GM19467 (cell line): ENCODE results near the gene CDYL2.
"Not testable (repeated sequence)": the region's sequence is repeated elsewhere in the genome, so short reads cannot be mapped to it uniquely, and the experiment has no call there.

Experiments
- ATAC-seq: cut with Tn5 transposase; IDR thresholded peaks from one replicate; pipeline ENCODE4 v1.9.1; 2021; ENCODE audit warnings: mild to moderate bottlenecking, moderate library complexity; ENCODE audit not compliant: unreplicated experiment

The CDYL2 gene

DNA sequence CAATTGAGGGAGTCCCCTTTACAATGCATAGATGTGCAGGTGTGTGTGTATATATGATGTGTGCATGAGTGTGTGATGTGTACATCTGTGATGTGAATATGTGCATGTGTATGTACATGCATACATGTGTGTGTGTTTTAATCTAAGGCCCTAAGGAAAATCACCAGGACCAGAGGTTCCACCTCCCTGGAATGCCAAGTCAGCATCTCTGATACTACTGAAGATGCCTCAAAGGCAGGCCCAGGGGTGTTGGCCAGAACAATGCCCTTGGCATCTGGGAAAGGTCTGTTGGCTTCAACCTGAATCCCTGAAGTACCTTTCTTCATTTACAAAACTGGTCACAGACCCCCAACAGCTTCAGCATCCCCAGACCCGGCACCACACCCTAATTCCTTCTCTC, 129.5 kb downstream of the CDYL2 start:
- ATAC-seq, result no peak

DNA sequence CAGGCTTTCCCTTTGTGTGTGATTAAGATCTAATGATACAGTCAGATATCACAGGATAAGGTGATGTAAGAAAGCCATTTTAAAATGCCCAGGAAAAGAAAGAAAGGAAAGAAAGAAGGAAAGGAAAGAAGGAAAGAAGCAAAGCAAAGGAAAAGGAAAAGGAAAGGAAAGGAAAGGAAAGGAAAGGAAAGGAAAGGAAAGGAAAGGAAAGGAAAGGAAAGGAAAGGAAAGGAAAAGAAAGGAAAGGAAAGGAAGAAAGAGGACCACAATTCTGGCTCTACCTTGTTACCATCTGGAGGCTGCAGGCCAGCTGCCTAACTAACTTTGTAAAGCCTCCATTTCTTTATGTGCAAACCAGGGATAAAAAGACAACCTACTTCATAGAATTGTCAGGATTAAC, 132.0 kb downstream of the CDYL2 start:
- ATAC-seq, result no peak

DNA sequence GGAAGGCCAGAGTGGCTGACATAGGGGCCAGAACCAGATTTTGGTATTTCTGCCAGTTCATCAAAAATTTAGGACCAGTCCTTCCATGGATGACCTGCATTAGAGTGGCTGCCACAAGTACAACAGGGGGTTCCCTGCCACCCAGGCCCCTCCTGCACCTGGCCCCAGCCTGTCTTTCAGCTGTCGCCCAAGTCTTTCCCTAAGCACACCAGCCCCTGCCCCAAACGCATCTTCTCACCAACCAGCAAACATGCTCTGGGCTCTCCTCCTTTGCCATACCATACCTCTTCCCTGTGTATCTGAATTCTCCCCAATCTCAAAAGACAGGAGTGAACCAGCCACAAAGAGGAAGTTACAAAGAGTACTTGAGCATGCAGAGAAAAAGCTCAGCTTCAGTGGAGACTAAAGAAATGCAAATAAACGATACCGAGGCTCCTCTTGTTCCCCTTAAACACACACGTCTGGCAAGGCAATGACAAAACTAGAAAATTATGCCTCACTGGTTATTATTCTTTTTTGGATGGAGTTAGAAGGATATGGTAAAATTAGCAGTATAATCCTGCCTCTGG, 133.0 kb downstream of the CDYL2 start:
- ATAC-seq, result no peak

DNA sequence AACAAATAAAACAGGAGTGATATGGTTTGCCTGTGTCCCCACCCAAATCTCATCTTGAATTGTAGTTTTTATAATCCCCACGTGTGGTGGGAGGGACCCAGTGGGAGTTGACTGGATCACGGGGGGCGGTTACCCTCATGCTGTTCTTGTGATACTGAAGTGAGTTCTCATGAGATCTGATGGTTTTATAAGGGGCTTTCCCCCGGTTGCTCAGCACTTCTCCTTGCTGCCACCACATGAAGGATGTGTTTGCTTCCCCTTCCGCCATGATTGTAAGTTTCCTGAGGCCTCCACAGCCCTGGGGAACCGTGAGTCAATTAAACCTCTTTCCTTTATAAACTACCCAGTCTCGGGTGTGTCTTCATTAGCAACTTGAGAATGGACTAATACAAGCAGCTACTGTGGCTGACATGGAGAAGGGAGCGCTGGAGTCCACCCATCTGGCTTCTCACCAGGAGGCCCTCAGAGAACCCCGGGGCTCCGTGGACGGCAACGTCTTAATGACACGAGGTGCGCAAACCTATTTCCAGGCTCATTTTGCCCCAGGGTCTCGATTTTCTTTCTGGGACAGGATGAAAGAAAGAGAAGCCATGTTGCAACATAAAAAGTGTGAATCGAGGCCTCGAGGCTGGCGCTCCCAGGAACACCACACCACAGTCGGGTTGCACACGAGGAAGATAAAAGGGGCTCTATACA, 134.1 kb downstream of the CDYL2 start:
- no peak for ATAC-seq

DNA sequence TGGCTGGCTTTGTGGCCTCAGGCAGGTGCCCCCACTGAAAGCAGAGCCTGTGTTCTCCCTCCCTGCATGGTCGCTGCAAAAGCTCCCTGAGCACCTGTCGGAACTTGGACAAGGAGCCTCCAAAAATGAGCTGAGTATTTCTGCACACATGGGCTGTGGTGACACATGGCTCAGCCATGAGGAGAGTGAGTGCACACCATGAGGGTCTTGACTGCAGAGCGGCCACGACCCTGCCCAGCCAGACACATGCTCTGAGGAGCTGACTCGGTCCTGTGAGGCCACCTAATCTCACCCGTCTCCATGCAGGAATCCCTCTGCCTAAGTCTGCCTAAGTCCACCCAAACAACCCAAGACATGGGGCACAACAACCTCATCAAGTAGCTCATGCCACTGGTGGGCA, 134.7 kb downstream of the CDYL2 start:
- ATAC-seq, result no peak

DNA sequence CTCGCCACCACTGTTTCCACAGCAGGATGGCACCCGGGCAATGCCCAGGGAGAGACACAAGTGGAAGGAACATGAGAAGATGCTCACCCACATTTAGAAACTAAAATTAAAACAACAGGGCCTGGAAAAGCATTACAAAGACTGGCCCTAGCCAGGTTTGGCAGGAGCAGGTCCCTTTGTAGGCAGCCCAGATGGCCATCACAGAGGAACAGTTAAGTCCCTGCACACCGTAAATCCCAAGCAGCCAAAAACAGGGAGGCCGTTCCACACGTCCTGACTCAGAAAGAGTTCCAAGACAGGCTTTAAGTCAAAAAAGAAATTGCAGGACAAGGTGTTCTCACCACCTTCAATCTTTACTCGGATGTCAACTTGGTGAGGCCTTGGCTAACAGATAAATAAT, 136.5 kb downstream of the CDYL2 start:
- ATAC-seq, result no peak

DNA sequence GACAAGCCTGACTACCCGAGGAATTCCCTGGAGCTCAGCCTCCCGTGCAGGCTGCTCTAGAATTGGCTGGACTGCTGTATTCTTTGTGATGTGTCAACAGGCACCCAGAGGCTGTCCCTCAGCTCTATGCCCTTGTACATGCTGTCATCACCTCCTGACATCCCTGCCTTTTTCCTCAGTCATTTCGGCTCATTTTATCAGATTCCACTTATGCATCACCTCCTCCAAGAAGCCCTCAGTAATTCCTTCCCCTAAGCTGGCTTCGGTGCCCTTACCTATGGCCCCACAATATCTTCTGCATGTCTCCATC, 137.2 kb downstream of the CDYL2 start:
- ATAC-seq, result no peak

DNA sequence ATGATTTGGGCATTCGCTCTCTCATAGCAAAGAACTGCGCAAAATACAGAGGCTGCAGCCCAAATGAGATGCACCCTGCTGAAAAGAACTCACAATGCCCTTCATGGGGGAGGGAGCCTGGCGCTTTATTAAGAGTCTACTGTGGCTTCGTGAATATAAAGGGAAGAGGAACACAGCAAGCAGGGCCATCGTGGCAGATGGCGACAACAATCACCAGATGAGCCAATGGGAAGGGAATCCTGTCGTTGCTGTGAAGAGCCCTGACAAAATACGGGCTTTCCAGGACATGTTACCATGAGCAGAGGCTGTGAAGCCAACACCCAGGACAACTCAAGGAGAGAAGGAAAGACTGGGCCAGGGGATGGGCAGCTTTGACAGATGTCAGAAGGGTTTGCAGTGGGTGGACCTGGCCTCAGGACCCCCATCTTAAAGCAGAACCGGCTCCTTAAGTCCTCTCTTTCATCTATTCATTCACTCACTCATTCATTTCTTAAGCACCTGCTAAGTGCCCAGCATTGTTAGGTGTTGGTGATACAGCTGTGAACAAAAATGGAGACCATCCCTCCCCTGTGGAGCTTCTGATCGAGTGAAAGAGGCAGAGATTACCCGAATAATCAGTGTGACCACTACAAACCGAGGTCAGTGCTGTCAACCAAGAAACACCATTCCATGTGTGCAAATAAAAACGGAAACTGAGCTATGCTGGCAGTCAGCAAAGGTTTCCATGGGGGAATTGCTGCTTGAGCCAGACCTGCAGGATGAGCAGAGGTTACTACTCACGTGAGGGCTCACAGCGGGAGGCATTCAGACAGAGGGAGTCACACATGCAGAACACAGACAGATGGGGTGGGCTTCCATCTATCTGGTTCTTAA, 137.8 kb downstream of the CDYL2 start:
- ATAC-seq, result no peak

DNA sequence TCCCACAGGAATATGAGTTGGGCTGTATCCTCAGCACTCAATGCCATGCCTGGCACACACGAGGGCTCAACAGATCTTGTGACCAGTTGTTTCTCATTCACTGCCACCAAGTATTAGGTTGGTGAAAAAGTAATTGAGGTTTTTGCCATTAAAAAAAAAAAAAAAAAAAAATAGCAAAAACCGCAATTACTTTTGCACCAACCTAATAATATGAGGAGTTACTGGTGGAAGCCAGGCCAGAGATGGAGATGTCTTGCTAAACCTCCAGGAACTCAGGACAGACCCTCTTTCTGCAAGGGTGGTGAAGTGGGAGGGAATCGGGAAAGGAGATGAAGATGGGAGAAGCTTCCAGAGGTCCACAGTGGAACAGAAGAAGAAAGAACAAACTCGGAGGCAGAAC, 139.0 kb downstream of the CDYL2 start:
- no peak for ATAC-seq

DNA sequence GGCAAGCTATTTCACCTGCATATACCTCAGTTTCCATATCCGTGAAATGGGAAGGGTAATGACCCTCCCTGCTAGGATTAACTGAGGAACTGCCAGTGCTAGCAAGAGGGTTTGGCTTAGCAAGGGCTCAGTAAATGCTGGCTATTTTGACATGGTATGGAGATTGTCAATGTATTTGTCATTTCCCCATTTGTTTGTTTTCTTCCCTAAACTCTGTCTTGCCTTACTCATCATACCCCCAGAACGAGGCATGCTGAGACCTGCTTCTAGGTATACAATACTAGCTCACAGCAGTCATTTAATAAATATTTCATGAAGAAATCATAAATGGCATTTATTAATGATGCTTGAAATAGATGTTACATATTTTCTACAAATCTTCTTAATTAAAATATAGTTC, 139.6 kb downstream of the CDYL2 start:
- no peak for ATAC-seq

DNA sequence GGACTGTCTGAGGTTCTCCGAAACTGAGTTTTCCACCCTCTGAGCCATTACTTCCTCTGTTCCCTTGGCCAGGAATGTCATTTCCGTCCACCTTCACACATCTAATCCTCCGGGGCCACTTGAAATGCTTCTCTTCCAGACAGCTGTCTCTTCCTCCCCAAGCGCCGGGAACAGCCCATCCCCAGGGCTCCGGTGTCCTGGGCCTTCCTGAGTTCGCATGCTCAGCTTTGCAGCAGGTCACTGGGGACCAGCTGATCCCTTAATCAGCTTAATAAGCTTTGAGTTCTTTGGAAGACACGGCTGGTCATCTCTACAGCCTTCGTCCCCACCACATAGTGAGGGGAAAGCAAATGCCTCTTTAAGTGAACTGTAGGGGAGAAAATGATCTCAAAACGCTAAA, 140.2 kb downstream of the CDYL2 start:
- no peak for ATAC-seq

DNA sequence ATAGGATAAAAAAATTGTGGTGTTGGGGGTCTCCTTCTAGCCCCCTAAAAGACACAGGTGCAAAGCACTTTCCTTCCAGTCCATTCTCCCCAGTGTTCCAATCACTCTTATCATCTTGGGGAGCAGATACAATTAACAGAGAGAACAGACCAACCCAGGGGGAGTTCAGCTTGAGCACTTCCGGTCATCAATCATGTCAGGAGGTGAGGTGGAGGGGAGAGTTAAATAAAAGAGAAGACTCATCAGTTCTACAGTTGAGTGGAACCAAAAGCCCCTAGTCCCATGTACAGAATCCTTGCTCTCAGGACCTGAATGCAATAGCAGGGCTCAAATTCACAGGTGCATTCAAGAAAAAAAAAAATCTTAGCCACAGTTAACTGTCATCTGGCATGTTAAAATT, 141.3 kb downstream of the CDYL2 start:
- ATAC-seq, result no peak

DNA sequence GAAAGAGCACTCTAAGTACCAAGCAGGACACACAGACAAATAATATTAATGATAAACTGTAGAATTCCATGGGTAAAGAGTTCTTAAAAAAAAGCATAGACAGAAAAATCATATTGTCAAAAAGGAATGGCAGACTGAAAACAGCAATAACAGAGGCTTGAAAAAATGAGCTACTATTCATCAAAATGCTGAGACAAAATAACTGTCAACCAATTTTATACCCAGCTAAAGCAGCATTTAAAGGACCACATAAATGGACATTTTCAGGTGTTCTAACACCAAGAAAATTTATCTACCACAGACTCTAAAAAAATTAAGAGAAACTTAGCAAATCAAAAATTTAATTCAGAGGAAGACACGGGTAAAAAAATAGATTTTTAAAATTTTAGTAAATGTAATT, 144.5 kb downstream of the CDYL2 start:
- ATAC-seq, result no peak

DNA sequence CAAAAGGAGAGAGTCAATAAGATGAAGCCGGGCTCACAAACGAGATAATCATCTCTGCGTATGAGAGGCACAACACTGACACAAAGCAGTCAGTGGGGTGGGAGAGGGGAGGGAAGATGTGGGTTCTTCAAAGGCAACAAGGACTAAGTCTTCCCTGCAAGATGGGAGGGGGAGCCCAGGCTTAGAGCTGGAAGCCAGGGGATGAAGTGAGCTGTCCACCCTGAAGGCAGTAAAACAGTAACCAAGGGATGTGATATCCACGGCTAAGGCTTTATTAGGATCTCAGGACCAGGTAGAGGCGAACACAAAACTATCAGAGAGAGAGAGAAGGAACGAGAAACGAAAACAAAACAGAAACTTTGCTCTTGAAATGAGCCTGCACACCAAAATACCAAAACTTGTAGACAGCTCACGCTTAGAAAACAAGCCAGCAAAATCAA, 147.7 kb downstream of the CDYL2 start:
- ATAC-seq, result peak; percentile 94

DNA sequence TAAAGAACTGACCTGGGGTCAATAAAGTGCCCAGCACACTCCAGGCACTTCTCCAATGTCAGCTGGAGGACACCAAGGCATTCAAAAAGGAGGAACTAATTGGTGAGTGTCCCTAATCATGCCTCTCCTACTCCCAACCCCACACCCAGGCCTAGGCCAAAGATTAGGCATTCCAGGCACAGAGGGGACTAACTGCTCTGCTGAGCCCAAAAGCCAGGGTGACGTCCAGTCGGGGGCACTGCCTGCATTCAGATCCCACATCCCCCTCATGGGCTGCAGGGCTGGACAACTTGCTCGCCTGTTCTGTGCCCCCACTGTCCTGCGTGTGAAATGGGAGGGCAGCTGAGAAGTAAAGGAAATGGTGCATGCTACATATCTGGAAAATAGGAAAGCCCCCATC, 148.2 kb downstream of the CDYL2 start:
- ATAC-seq, result no peak

DNA sequence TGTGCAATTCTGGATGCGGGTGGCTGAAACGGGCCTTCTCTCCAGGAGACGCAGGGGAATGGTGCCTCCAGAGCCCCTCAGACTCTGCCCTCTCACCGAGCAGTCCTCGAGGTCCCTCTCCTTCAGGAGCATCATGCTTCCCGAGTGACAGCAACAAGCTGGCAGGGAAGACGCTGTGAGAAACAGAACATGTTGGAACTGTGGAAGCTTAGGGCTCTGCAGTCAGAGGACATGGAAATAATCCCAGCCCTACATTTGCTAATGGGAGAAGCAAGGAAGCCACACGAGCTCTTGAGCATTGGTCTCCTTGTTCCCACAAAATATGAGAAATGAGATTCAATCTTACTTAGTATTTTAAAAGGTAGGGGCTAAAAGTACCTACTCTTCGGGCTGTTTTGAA, 148.6 kb downstream of the CDYL2 start:
- ATAC-seq, result no peak

DNA sequence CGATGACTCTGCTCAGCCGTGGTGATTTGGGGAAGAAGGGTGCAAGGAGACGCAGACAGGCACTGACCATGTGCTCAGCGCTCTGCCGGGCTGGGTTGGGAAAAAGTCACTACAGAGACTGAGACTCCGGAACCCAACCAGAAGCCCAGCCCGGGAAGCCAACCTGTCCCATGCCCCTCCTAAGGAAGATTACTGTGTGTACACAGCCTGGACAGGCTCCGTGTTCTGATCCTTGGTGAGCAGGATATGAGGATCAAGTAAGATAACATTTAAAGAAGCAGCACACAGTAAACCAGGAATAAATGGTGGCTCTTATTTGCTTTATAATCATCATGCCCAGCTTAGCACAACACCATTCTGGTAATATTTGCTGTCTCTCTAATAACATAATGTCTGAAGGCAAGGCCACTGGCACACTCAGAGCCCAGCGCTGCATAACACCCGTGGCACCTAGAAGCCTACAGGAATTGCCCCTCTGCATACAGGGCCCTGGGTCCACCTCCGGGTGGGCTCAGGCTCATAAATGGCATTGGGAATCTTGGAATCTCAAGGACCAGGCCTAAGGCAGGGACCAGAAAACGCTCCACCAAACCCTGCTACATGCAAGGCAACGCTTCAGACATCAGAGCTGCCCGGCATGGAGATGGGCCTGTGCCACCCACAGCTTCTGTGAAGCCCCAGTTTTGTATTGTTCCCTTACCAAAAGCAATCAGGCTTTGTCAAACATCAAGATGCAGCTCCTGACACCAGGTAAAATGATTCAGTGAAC, 150.1 kb downstream of the CDYL2 start:
- no peak for ATAC-seq

DNA sequence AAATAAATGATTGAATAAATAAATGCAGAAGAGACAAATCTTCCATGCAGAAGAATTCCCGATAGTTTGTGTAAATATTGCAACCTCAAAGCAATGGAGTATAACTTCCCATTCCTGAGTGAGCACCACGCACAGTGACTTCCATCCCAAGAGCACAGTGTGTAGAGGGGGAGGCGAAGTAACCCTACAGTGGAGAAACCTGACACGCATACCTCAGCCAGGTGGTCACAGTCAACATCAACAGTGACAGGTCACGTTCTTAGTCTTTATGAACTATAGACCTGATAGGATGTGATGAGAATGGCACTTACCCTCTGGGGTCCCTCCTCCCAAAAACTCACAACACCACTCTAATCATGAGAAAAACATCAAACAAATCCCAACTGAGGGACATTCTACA, 152.0 kb downstream of the CDYL2 start:
- no peak for ATAC-seq

DNA sequence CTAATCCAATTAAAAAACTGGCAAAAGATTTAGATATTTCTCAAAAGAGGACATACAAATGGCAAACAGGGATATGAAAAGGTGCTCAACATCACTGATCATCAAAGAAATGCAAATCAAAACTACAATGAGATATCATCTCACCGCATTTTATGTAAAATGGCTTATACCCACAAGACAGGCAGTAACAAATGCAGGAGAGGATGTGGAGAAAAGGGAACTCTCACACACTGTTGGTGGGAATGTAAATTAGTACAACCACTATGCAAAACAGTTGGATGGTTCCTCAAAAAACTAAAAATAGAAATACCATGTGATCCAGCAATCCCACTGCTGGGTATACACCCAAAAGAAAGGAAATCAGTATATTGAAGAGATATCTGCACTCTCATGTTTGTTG, 154.1 kb downstream of the CDYL2 start:
- ATAC-seq, result not testable (repeated sequence)

DNA sequence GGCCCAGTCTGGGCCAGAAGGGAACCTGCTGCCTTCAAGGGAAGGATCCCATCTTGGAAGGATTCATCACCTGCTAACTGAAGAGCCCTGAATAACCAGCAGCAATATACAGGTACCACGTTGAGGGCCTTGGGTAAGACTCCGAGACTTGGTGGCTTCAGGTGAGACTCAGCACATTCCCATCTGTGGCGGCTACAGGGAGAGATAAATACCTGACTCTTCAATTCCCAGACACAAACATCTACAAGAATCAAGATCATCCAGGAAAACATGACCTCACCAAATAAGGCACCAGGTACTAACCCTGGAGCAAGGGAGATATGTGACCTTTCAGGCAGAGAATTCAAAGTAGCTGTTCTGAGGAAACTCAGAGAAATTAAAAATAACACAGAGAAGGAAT, 164.1 kb downstream of the CDYL2 start:
- no peak for ATAC-seq

DNA sequence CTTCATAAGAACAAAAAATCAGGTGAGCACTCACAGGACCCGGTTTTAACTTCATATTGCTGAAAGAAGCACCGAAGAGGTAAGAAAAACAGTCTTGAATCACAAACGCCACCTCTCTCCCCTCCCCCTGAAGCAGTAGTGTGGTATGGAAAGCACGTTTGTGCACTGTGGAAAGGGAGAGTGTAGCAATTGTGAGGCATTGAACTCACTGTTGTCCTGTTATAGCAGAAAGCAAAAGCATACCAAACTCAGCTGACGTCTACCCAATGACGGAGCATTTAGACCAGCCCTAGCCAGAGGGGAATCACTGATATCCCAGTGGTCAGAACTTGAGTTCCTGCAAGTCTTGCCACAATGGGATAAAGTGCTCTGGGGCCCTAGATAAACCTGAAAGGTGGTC, 164.8 kb downstream of the CDYL2 start:
- ATAC-seq, result no peak

DNA sequence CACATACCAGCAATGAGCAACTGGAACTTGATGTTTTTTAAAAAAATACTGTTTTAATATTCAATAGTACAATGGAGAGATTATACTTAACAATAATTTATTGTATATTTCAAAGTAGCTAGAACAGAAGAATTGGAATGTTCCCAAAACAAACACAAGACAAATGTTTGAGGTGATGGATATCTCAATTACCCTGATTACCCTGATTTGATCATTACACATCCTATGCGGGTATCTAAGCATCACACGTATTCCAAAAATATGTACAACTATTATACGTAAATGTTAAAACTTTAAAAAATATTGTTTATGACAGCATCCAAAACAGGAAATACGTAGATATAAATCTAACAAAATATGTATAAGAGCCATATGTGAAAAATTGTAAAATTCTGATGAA, 166.8 kb downstream of the CDYL2 start:
- no peak for ATAC-seq
